Fibroblast of lung (primary cell): Measurements from ENCODE around the gene KIF6. TPM values are rescaled to one million over a fixed set of nuclear protein-coding genes. Genes with fewer than 3 reads are reported as not detected.

Source experiments
- DNase-seq, 2 donors: peaks; one replicate each; pipeline versions ENCODE4 v3.0.0 to v3.0.0-alpha.2; 2010; ENCODE audit warnings: low read depth in 2 of 2
- H2AFZ ChIP-seq: 2 replicates; pipeline ENCODE4 v1.5.1; 2012; ENCODE audit warnings: low read length, control low read depth, inconsistent platforms
- H3K27ac ChIP-seq: 2 replicates; pipeline ENCODE4 v1.5.1; 2011; ENCODE audit warnings: low read length, control low read depth; ENCODE audit not compliant: insufficient read depth
- H3K27me3 ChIP-seq: 2 replicates; pipeline ENCODE4 v1.5.1; 2011; ENCODE audit warnings: mild to moderate bottlenecking, low read length; ENCODE audit not compliant: control insufficient read depth, insufficient read depth
- H3K36me3 ChIP-seq: 2 replicates; pipeline ENCODE4 v1.5.1; 2011; ENCODE audit warnings: low read length; ENCODE audit not compliant: control insufficient read depth, insufficient read depth
- H3K4me1 ChIP-seq: 2 replicates; pipeline ENCODE4 v1.5.1; 2011; ENCODE audit warnings: low read length; ENCODE audit not compliant: control insufficient read depth, insufficient read depth; ENCODE audit errors: extremely low read depth
- H3K4me2 ChIP-seq: 2 replicates; pipeline ENCODE4 v1.5.1; 2011; ENCODE audit warnings: low read length, control low read depth; ENCODE audit not compliant: insufficient read depth; ENCODE audit errors: extremely low read depth
- H3K4me3 ChIP-seq, 4 experiments: fragments of 200-600 bp in 1 of 4; sonication (generic) in 1 of 4; replicated peaks in 1 of 4; 2 replicates each; pipeline ENCODE4 v1.5.1; 2011 to 2016; ENCODE audit warnings: low read length in 4 of 4, low read depth in 3 of 4, mild to moderate bottlenecking in 3 of 4, control low read depth in 2 of 4, inconsistent platforms in 1 of 4, mixed read lengths in 1 of 4; ENCODE audit not compliant: insufficient read depth in 1 of 4; ENCODE audit errors: control extremely low read depth in 1 of 4
- H3K79me2 ChIP-seq: 2 replicates; pipeline ENCODE4 v1.5.1; 2012; ENCODE audit warnings: mild to moderate bottlenecking, low read length, inconsistent platforms; ENCODE audit not compliant: control insufficient read depth, insufficient read depth
- H3K9ac ChIP-seq: 2 replicates; pipeline ENCODE4 v1.5.1; 2011; ENCODE audit warnings: mild to moderate bottlenecking, low read length, control low read depth; ENCODE audit not compliant: insufficient read depth
- H3K9me3 ChIP-seq: 2 replicates; pipeline ENCODE4 v1.5.1; 2012; ENCODE audit warnings: low read depth, low read length; ENCODE audit not compliant: control insufficient read depth, insufficient read depth
- H4K20me1 ChIP-seq: 2 replicates; pipeline ENCODE4 v1.5.1; 2011; ENCODE audit warnings: low read length; ENCODE audit not compliant: control insufficient read depth, insufficient read depth; ENCODE audit errors: extremely low read depth
- EZH2 ChIP-seq: IDR thresholded peaks from 2 replicates; pipeline ENCODE4 v1.5.1; 2012; ENCODE audit warnings: low read length, control low read depth, mild to moderate bottlenecking; ENCODE audit errors: missing control alignments
- polyA plus RNA-seq, 2 donors: library from polyadenylated mRNA; depleted of rRNA in 1 of 2; stranded (reverse) in 1 of 2; unstranded in 1 of 2; fragments of >200 nt; gene quantifications; 2 replicates each; pipeline ENCODE4 v1.2.1, GENCODE V29; 2011 to 2012; ENCODE audit warnings: missing spikeins in 1 of 2
- total RNA-seq: library from RNA; depleted of rRNA; stranded (reverse); fragments of >200 nt; gene quantifications from 2 replicates; pipeline ENCODE4 v1.2.1, GENCODE V29; 2014
- TF ChIP-seq, protein P1 (sequence below), 2 donors: IDR thresholded peaks in 1 of 2; conservative IDR thresholded peaks in 1 of 2; 1 replicate in 1 of 2; 2 replicates in 1 of 2; pipeline ENCODE4 v1.5.1; 2011 to 2012; ENCODE audit warnings: low read length in 2 of 2, control low read depth in 1 of 2, inconsistent platforms in 1 of 2, low read depth in 1 of 2, mild to moderate bottlenecking in 1 of 2

The KIF6 gene
- total and polyA plus RNA-seq, 2 donors (not counting 1 experiment from before 2014, with no cell fraction given): 0.24 to 0.83 TPM

DNA sequence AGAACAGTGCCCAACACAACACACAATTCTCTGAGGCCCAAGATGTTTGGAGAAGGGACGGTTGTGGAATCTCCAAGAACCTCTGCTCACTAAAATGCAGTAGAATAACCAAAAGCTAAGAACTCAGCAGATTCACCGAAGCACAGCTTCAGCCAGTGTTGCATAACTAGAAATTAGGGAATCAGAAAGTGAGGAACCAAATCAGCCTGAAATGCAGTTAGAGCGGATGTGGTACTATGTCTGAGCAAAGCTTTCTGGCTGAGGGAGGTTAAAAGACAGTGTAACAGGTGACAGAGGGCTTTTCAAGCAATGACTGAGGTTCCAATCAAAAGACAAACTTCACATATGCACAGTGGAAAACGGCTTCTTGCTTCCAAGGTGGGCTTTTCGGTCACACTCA lies 204.8 kb downstream of the KIF6 start:
- Histone ChIP-seq H3K9me3 (no peaks in the 10 kb centered on the region), H2AFZ (no peak overlapping the region), H3K4me1 (no peaks in the 10 kb centered on the region), H3K27me3 (no peaks in the 10 kb centered on the region), H3K27ac (no peak overlapping the region), H4K20me1 (no peaks in the 10 kb centered on the region), H3K79me2 (no peaks in the 10 kb centered on the region), H3K9ac (no peak overlapping the region), H3K36me3 (no peaks in the 10 kb centered on the region), H3K4me2 (no peak overlapping the region), H3K4me3 (no peak overlapping the region)
- DNase-seq: no peak
- TF ChIP-seq EZH2: no peak
- TF ChIP-seq, protein P1, sequence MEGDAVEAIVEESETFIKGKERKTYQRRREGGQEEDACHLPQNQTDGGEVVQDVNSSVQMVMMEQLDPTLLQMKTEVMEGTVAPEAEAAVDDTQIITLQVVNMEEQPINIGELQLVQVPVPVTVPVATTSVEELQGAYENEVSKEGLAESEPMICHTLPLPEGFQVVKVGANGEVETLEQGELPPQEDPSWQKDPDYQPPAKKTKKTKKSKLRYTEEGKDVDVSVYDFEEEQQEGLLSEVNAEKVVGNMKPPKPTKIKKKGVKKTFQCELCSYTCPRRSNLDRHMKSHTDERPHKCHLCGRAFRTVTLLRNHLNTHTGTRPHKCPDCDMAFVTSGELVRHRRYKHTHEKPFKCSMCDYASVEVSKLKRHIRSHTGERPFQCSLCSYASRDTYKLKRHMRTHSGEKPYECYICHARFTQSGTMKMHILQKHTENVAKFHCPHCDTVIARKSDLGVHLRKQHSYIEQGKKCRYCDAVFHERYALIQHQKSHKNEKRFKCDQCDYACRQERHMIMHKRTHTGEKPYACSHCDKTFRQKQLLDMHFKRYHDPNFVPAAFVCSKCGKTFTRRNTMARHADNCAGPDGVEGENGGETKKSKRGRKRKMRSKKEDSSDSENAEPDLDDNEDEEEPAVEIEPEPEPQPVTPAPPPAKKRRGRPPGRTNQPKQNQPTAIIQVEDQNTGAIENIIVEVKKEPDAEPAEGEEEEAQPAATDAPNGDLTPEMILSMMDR (conservative IDR thresholded peaks at IDR 0.05 in 1 of 2, IDR thresholded peaks at IDR 0.05 in 1 of 2; ENCODE audit: low read depth in 1 of 2, low read length in 2 of 2): no peak

DNA sequence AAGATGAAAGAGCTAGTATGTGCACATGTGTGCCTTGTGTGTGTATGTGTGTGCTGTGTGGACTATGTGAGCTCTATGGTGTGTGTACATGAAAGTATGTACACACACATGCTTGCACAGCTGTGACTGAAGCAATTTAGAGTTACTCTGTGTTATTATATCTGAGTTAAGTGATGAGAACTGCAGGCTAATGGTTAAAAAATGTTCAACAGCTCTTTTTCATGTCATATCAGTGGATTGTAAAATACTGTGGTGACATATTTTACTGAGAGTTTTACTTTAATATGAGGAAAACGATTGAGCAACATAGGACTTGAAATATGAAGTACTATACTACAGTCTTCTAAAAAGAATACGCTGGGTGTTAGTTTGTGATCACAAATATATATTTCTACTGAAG lies 207.0 kb downstream of the KIF6 start:
- Histone ChIP-seq H3K36me3 (no peaks in the 10 kb centered on the region), H4K20me1 (no peaks in the 10 kb centered on the region), H3K4me3 (no peak overlapping the region), H3K27ac (no peak overlapping the region), H3K27me3 (no peaks in the 10 kb centered on the region), H3K9ac (no peak overlapping the region), H3K4me1 (no peaks in the 10 kb centered on the region), H3K79me2 (no peaks in the 10 kb centered on the region), H3K9me3 (no peaks in the 10 kb centered on the region), H3K4me2 (no peak overlapping the region), H2AFZ (no peak overlapping the region)
- DNase-seq: peak in 1 of 2 donors; percentile 32
- TF ChIP-seq, protein P1 (conservative IDR thresholded peaks at IDR 0.05 in 1 of 2, IDR thresholded peaks at IDR 0.05 in 1 of 2; ENCODE audit: low read depth in 1 of 2, low read length in 2 of 2): no peak
- TF ChIP-seq EZH2: no peak

DNA sequence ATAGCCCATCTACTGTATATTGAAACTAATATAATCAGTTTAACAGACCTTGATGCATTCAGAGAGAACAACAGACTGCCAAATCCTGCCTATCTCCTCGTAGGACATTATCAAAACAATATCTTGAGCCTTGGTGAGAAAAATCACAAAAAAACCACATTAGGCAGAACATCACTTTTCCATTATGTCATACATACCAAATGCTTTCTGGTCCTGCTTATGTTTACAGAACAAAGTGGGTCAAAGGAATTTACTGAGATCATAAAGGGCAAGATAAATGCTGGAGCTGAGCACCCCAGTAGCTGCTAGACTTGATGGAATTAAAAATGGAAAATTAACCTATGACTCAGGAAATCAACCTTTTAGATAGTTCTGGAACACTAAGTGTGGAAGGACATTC lies 207.5 kb downstream of the KIF6 start:
- no peaks in the 10 kb centered on the region for H4K20me1 ChIP-seq
- no peak overlapping the region for H3K27ac ChIP-seq
- H3K9me3 ChIP-seq: no peaks in the 10 kb centered on the region
- H3K4me3 ChIP-seq: no peak overlapping the region
- no peak overlapping the region for H3K4me2 ChIP-seq
- H3K9ac ChIP-seq: no peak overlapping the region
- H3K4me1 ChIP-seq: no peaks in the 10 kb centered on the region
- no peak overlapping the region for H2AFZ ChIP-seq
- DNase-seq: peak; percentile 28 to 82
- TF ChIP-seq, protein P1 (conservative IDR thresholded peaks at IDR 0.05 in 1 of 2, IDR thresholded peaks at IDR 0.05 in 1 of 2; ENCODE audit: low read depth in 1 of 2, low read length in 2 of 2): no peak
- no peak for TF ChIP-seq EZH2
- no peaks in the 10 kb centered on the region for H3K27me3 ChIP-seq
- no peaks in the 10 kb centered on the region for H3K79me2 ChIP-seq
- no peaks in the 10 kb centered on the region for H3K36me3 ChIP-seq
